ENCODE data around the gene DNAAF8. TPM values are rescaled to one million over a fixed set of nuclear protein-coding genes. Genes with fewer than 3 reads are reported as not detected.

DNAAF8 gene
- polyA plus RNA-seq, 3 donors: 0.04 to 0.36 TPM; not detected in 1

DNA sequence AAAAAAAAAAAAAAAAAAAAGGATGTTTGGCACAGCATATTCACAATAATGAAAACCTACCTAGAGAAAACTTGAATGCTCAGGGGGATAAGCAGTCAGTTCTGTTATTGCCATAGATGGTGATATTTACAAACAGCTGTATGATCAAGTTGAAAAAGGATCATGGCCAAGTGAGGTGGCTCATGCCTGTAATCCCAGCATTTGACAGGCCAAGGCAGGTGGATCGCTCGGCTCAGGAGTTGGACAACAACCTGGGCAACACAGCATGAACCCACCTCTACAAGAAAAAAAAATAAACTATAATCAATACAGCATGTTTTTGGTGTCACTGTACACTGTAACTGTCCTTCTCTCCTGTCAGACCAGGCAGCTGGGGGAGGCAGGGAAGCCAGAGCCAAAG is 19.3 kb upstream of the DNAAF8 start:
- Histone ChIP-seq H3K27ac (ENCODE audit: low read depth in 1 of 2, low read length in 2 of 2) (no peak overlapping the region), H3K79me2 (ENCODE audit: insufficient read depth, low read length) (no peaks in the 10 kb centered on the region), H3K9me3 (replicated peaks in 1 of 2; ENCODE audit: control insufficient read depth in 1 of 2, insufficient read depth in 1 of 2, low read length in 2 of 2) (no peaks in the 10 kb centered on the region), H3K4me2 (replicated peaks; ENCODE audit: extremely low read depth, low read length, poor library complexity, severe bottlenecking) (no peak overlapping the region), H3K27me3 (ENCODE audit: control insufficient read depth in 2 of 2, insufficient read depth in 2 of 2, low read length in 2 of 2) (no peaks in the 10 kb centered on the region), H2AFZ (ENCODE audit: insufficient read depth, low read depth, low read length, poor library complexity, severe bottlenecking) (no peak overlapping the region), H3K4me1 (ENCODE audit: control insufficient read depth in 1 of 2, insufficient read depth in 2 of 2, low read length in 2 of 2) (no peaks in the 10 kb centered on the region), H4K20me1 (ENCODE audit: insufficient read depth, low read length) (no peaks in the 10 kb centered on the region), H3K9ac (ENCODE audit: insufficient read depth, low read length, poor library complexity, severe bottlenecking) (no peak overlapping the region), H3K36me3 (replicated peaks in 1 of 2; ENCODE audit: control insufficient read depth in 1 of 2, insufficient read depth in 2 of 2, low read length in 2 of 2) (peaks cover 35 to 54% of the 10 kb centered on the region in 2 donors), H3K4me3 (replicated peaks in 1 of 3; ENCODE audit: low read depth in 2 of 3, low read length in 3 of 3) (no peak overlapping the region)
- Mint-ChIP-seq H3K36me3 (peaks cover 33 to 52% of the 10 kb centered on the region in 2 donors), H3K27ac (no peak overlapping the region), H3K9me3 (no peaks in the 10 kb centered on the region), H3K27me3 (ENCODE audit: low read depth in 3 of 3) (no peaks in the 10 kb centered on the region), H3K4me1 (no peaks in the 10 kb centered on the region), H3K4me3 (no peak overlapping the region)
- no peak for DNase-seq
- intact Hi-C loops (cut with micrococcal nuclease): no loop called here
- WGBS (ENCODE audit: insufficient coverage): 100% methylated on average over 2 of the region's 2 CpGs
- TF ChIP-seq, protein P1, sequence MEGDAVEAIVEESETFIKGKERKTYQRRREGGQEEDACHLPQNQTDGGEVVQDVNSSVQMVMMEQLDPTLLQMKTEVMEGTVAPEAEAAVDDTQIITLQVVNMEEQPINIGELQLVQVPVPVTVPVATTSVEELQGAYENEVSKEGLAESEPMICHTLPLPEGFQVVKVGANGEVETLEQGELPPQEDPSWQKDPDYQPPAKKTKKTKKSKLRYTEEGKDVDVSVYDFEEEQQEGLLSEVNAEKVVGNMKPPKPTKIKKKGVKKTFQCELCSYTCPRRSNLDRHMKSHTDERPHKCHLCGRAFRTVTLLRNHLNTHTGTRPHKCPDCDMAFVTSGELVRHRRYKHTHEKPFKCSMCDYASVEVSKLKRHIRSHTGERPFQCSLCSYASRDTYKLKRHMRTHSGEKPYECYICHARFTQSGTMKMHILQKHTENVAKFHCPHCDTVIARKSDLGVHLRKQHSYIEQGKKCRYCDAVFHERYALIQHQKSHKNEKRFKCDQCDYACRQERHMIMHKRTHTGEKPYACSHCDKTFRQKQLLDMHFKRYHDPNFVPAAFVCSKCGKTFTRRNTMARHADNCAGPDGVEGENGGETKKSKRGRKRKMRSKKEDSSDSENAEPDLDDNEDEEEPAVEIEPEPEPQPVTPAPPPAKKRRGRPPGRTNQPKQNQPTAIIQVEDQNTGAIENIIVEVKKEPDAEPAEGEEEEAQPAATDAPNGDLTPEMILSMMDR (IDR thresholded peaks at IDR 0.05): no peak

DNA sequence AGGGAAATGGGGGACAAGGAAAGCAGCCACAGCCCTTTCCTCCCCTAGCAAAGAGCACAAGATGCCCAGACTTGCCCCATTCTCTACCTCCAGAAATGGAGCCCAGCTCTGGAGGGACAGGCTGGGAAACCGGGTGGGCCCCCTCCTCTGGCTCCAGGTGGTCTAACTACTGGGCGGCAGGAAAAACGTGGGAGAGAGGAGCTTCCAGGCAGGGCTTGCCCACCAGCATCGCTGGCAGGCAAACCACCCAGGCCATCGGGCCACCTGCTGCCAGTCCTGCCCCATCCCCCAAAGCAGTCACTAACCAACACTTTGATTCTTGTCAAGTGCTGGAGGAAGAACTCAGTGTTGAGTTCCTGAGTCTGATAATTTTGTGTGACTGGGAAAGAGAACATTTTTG is 15.9 kb upstream of the DNAAF8 start:
- Histone ChIP-seq H3K4me3 (replicated peaks in 1 of 3; ENCODE audit: low read depth in 2 of 3, low read length in 3 of 3) (no peak overlapping the region), H3K27me3 (ENCODE audit: control insufficient read depth in 2 of 2, insufficient read depth in 2 of 2, low read length in 2 of 2) (no peaks in the 10 kb centered on the region), H3K27ac (ENCODE audit: low read depth in 1 of 2, low read length in 2 of 2) (no peak overlapping the region), H3K9me3 (replicated peaks in 1 of 2; ENCODE audit: control insufficient read depth in 1 of 2, insufficient read depth in 1 of 2, low read length in 2 of 2) (no peaks in the 10 kb centered on the region), H4K20me1 (ENCODE audit: insufficient read depth, low read length) (no peaks in the 10 kb centered on the region), H3K79me2 (ENCODE audit: insufficient read depth, low read length) (no peaks in the 10 kb centered on the region), H3K36me3 (replicated peaks in 1 of 2; ENCODE audit: control insufficient read depth in 1 of 2, insufficient read depth in 2 of 2, low read length in 2 of 2) (peaks cover 23 to 42% of the 10 kb centered on the region in 2 donors), H3K4me2 (replicated peaks; ENCODE audit: extremely low read depth, low read length, poor library complexity, severe bottlenecking) (no peak overlapping the region), H3K4me1 (ENCODE audit: control insufficient read depth in 1 of 2, insufficient read depth in 2 of 2, low read length in 2 of 2) (no peaks in the 10 kb centered on the region), H2AFZ (ENCODE audit: insufficient read depth, low read depth, low read length, poor library complexity, severe bottlenecking) (no peak overlapping the region), H3K9ac (ENCODE audit: insufficient read depth, low read length, poor library complexity, severe bottlenecking) (no peak overlapping the region)
- WGBS (ENCODE audit: insufficient coverage): 100% methylated on average over 3 of the region's 5 CpGs
- Mint-ChIP-seq H3K27me3 (ENCODE audit: low read depth in 3 of 3) (no peaks in the 10 kb centered on the region), H3K36me3 (peaks cover 29 to 45% of the 10 kb centered on the region in 2 donors), H3K27ac (peak overlapping the region in 1 of 7 donors; percentile 48), H3K4me3 (no peak overlapping the region), H3K4me1 (no peaks in the 10 kb centered on the region), H3K9me3 (no peaks in the 10 kb centered on the region)
- TF ChIP-seq, protein P1 (IDR thresholded peaks at IDR 0.05): no peak
- DNase-seq: no peak
- intact Hi-C loops (cut with micrococcal nuclease): no loop called here
